Epithelial cell of esophagus (primary cell): Measurements from ENCODE around the gene LTBR.

Experiments
- DNase-seq: peaks from one replicate; pipeline ENCODE4 v3.0.0; 2010; ENCODE audit warnings: low read depth
- H3K4me3 ChIP-seq: 2 replicates; pipeline ENCODE4 v1.5.1; 2011; ENCODE audit warnings: mild to moderate bottlenecking, low read length, control low read depth
- TF ChIP-seq, protein P1 (sequence below): IDR thresholded peaks from 2 replicates; pipeline ENCODE4 v1.5.1; 2011; ENCODE audit warnings: low read depth, mild to moderate bottlenecking, low read length, control low read depth, inconsistent platforms; ENCODE audit not compliant: insufficient read depth; ENCODE audit errors: missing control alignments

The LTBR gene

DNA sequence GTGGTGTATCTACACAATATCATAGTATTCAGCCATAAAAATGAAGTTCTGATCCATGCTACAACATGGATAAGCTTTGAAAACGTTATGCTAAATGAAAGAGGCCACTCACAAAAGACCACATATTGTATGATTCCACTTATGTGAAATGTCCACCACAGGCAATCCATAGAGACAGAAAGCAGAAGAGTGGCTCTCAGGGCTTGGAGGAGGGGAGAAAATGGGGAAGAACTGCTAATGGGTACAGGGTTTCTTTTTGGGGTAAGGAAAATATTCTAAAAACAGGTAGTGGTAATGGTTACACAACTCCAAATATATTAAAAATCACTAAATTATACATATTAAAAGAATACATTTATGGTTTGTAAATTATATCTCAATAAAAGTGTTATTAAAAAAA lies 25.1 kb upstream of the LTBR start:
- no peak for DNase-seq
- TF ChIP-seq, protein P1, sequence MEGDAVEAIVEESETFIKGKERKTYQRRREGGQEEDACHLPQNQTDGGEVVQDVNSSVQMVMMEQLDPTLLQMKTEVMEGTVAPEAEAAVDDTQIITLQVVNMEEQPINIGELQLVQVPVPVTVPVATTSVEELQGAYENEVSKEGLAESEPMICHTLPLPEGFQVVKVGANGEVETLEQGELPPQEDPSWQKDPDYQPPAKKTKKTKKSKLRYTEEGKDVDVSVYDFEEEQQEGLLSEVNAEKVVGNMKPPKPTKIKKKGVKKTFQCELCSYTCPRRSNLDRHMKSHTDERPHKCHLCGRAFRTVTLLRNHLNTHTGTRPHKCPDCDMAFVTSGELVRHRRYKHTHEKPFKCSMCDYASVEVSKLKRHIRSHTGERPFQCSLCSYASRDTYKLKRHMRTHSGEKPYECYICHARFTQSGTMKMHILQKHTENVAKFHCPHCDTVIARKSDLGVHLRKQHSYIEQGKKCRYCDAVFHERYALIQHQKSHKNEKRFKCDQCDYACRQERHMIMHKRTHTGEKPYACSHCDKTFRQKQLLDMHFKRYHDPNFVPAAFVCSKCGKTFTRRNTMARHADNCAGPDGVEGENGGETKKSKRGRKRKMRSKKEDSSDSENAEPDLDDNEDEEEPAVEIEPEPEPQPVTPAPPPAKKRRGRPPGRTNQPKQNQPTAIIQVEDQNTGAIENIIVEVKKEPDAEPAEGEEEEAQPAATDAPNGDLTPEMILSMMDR, result no peak
- H3K4me3 ChIP-seq, result no peak overlapping the region

DNA sequence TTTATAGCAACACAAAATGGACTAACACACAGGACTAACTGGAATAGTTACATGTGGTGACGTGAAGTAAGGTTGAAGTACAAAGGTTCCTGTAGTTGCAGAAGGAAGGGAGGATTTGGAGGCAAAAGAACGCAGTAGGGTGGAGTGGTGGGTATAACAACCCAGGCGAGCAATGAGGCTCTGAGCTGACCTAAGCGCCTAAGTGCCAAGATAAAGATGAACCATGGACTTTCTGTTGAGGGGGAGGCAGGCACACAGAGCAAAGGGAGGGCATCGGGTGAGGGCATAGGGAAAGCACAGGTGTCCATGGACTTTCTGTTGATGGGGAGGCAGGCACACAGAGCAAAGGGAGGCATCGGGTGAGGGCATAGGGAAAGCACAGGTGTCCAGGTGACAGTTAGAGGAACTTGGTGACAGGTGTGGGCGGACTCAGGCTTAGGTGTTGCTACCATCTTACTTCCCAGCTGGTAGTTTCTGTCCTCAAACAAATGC lies 23.8 kb upstream of the LTBR start:
- TF ChIP-seq, protein P1, result no peak
- no peak for DNase-seq
- H3K4me3 ChIP-seq, result no peak overlapping the region

DNA sequence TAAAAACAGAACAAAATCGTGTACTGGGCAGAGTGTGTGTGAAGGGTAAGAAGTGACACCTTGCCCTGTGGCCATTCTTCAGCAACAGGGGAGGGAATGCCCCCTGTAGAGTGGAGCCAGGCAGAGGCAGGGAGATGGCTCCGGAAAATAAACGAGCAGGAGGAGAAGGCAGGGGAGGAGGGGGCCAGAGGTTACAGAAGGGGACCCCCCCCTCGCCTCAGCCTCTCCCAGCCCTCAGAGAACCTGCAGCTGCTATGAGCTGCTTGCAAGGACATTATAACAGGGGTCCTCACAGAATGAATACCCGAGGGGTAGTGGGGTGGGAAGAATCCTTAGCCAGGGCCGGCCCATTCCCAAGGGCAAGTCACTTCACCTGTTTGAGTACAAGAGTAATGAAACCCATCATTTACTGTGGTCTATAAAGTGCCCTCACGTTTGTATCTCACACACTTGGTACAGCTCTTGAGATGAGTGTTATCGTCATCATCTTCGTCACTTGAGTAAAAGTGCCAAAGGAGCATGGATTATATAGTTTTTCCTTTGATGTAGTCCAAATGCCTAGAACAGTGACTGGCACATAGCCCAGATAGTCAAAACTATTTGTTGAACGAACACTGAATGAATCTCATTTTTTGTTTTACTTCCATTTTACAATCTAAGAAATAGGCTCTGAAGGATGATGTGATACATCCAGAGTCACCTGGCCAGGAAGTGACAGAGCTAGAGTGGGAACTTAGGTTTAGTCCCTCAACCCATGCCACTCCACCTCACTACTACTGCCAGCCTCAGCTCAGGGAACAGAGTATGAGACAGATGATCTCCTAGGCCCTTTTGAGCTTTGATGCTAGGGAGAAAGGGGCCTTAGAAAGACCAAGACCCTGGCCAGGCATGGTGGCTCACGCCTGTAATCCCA lies 23.1 kb upstream of the LTBR start:
- no peak overlapping the region for H3K4me3 ChIP-seq
- TF ChIP-seq, protein P1, result no peak
- no peak for DNase-seq

GRCh38 chr12:6361834-6362233 lies 22.1 kb upstream of the LTBR start:
- H3K4me3 ChIP-seq, result no peak overlapping the region
- TF ChIP-seq, protein P1, result no peak
- DNase-seq, result peak; percentile 69

DNA sequence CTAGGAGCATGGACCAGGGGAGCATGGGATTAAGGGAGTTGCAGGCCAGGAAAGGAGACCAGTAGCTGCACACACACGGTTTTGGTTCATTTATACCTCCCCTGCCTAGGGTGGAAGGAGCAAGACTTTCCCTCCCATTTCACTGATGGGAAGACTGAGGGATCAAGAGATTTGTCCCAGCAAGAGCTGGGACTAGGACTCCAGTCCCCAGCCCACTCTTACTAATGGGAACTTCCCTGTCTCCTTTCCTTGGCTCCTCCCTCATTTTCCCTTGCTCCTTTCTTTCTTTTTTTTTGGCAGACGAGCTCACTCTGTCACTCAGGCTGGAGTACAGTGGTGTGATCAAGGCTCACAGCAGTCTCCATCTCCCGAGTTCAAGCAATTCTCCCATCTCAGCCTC lies 21.6 kb upstream of the LTBR start:
- H3K4me3 ChIP-seq, result no peak overlapping the region
- TF ChIP-seq, protein P1, result no peak
- DNase-seq, result no peak

DNA sequence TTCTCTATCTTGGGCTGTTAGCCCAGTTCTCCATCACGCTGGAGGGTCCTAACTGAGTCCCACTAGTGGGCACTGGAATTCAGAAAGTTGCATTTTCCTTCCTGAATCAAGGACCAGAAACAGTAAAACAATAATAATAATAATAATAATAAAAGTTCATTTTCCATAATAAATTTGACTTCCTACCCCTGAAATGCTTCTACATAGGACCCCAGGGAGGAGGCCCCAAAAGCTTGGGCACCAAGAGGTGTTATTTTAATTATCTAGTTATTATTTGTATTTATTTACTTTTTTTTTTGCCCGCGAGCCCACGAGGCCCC lies 21.0 kb upstream of the LTBR start:
- no peak overlapping the region for H3K4me3 ChIP-seq
- TF ChIP-seq, protein P1, result no peak
- no peak for DNase-seq
